Right lung (tissue), 5 donors: Measurements from ENCODE around the gene PAPPA2. TPM values are rescaled to one million over a fixed set of nuclear protein-coding genes. Genes with fewer than 3 reads are reported as not detected.
"Not testable (repeated sequence)": the region's sequence is repeated elsewhere in the genome, so short reads cannot be mapped to it uniquely, and the experiment has no call there.

ENCODE experiments used
- DNase-seq, 2 donors: peaks; one replicate each; pipeline ENCODE4 v3.0.0-alpha.2; 2013
- polyA plus RNA-seq, 5 donors: library from polyadenylated mRNA; unstranded; fragments of 120-200 nt; gene quantifications; one replicate each; pipeline versions ENCODE4 v1.2.1 to v1.2.3, GENCODE V29; 2013; ENCODE audit warnings: inconsistent platforms in 1 of 5, low replicate concordance in 1 of 5; ENCODE audit not compliant: insufficient read length in 5 of 5, insufficient read depth in 1 of 5

PAPPA2 gene
- polyA plus RNA-seq, 5 donors: 0.05 to 0.61 (median 0.20) TPM

DNA sequence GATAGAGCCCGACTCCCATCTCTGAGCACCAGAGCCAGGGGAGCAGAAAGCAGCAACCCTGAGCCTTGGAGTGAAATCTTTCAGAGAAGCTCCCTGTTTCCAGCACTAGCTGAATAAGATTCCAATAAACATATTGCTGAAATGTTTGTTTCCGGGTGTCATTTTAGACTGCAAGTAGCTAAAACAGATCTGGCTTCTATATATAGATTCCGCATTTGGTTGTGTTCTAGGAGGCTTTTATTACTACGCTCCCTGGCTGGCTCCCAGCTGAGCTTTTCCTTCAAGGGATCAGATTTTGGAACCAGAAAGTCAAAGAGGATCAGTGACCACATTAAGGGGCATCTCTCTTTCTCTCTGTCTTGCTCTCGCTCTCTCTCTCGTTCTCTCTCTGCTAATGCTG is 88.2 kb downstream of the PAPPA2 start:
- DNase-seq: peak in 1 of 2 donors; percentile 11

DNA sequence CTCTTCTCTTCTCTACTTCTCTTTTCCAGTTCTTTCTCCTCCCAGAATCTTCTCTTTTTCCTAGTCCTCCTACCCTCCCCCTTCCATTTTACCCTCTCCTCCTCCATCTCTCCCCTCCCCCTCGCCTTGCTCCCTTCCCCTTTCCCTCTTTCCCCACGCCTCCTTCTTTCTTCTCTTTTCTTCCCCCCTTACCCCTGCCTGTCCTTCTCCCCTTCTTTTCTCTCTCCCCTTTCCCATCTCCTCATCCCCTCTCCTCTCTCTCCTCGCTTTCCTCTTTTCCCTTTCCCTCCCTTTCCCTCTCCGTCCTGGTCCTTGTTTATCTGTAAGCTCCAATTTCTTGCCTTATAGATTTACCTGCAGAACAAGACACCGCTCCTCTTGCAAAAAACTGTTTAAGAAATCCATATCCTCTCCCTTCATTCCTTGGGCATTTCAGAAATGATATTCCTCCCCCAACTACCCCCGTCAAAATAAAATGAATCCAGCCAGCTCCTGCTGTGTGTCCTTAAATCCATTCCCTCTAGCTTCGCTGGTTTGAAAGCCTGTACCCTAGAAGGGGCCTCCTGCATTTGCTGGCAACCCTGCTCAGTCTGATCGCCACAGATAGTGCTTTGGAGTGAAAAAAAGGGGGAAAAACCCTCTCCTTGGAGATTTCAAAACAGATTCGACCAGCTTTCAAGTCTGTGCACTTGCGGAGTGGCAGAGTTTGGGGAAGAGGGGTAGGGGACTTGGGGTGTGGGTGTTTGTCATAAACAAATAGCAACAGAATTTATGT is 89.4 kb downstream of the PAPPA2 start:
- no peak for DNase-seq

GRCh38 chr1:176552999-176553398 is 90.0 kb downstream of the PAPPA2 start:
- DNase-seq: no peak

DNA sequence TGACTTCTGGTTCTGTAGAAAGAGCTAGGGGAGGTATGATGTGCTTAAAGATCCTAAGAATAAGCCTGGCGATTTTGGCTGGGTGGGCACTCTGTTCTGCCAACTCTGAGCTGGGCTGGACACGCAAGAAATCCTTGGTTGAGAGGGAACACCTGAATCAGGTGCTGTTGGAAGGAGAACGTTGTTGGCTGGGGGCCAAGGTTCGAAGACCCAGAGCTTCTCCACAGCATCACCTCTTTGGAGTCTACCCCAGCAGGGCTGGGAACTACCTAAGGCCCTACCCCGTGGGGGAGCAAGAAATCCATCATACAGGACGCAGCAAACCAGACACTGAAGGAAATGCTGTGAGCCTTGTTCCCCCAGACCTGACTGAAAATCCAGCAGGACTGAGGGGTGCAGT is 93.3 kb downstream of the PAPPA2 start:
- no peak for DNase-seq

- no peak for DNase-seq
These were observed 94.7 kb downstream of the PAPPA2 start for GRCh38 chr1:176557543-176558258.

- no peak for DNase-seq
These were observed 95.6 kb downstream of the PAPPA2 start for GRCh38 chr1:176558561-176558960.

DNA sequence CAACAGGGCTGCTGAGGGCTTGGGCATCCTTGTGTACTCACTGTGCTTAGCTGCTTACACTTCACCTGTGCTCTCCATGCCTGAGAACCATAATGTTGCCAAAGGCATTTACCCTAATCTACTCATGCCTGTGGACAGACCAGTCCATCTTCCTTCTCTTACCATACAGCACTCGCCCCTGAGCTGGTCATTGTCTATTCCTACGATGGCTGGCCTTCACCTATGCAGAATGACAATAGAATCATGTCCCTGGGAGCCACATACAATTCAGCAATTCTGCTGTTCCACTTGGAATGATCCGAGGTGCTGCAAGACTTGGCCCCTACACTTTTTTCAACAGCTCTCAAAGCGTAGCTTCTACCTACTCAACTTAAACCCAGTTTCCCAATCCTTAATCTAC is 96.5 kb downstream of the PAPPA2 start:
- no peak for DNase-seq

- peak; percentile 55 to 70 for DNase-seq
These were observed 96.9 kb downstream of the PAPPA2 start for GRCh38 chr1:176559878-176560277.

GRCh38 chr1:176560681-176561080 is 97.7 kb downstream of the PAPPA2 start:
- no peak for DNase-seq

DNA sequence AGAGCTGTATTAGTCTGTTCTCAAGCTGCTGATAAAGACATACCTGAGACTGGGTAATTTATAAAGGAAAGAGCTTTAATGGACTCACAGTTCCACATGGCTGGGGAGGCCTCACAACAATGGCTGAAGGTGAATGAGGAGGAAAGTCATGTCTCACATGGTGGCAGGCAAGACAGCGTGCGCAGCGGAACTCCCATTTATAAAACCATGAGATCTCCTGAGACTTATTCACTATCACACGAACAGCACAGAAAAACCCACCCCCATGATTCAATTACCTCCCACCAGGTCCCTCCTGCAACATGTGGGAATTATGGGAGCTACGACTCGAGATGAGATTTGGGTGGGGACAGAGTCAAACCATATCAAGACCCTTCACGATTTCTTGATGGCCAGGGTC is 98.8 kb downstream of the PAPPA2 start:
- DNase-seq: not testable (repeated sequence)

DNA sequence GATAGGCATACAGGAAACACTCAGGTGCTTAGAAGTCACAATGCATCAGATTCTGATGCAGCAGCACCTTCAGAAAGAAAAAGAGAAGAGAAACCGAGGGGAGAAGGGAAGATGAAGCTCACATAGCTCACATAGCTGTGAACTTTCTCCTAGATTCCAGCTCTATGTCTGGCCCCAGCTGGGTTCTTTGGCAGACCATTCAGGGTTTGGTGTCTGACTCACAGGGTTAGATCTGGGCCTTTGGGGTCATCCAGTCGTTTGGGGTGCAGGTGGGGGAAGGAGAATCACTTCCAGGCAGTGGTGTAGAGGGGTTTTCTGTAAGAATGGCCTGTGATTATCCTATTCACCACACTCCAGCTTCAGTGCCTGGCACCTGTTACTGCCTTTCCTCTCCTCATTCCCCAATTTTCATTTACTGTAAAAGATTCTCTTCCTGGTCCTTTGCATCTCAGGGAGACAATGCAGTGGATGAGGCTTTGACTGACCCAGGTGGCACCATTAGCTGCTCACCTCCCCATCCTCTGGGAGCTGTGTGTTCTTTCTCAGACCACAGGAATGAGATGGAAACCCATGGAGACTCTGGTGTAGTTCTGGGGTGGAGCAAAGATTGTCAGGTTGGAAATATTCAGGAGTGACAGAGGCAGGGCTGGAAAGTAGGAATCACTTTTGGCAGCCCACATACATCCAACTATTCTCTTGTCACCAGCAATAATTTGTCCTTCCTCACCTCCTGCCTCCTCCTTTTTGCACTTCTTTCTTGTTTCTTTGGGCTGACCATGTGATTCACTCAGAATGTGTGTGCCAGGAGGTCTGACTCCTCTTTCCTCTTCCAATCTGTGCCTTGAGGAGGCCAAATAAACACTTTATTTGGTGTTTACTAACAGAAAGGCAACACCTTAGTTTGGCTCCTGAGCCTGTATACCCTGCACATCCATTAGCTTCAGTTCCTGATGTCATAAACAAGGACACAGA is 103.3 kb downstream of the PAPPA2 start:
- DNase-seq: no peak

DNA sequence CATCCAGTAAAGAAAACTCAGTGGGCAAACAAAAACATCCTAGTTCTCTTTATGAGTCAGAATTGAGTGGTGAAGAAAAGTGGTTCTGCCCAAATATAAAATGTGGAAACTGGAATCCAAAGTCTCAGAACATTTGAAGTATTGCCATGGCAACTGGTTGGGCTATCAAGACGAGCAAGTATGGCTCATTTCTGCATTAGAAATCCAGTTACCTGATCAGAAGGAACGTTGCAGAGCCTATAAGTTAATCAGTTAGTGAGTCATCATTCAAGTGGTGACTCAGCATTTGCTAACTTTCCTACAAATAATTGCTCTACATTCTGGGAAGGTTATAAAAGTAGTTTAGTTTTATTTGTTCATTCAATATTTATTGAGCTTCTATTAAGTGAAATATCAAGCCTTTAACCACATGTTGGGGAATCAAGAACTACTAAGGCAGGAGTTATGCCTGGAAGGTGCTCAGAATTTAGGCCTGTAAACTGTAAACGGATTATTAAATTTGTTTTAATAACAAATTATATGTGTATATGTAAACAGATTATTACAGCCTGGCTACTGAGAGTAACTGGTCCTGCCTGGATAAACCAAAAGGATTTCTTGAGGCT is 104.3 kb downstream of the PAPPA2 start:
- DNase-seq: no peak

GRCh38 chr1:176568185-176568584 is 105.2 kb downstream of the PAPPA2 start:
- no peak for DNase-seq

- DNase-seq: no peak
These were observed 111.8 kb downstream of the PAPPA2 start for GRCh38 chr1:176574756-176575155.

- no peak for DNase-seq
These were observed 113.0 kb downstream of the PAPPA2 start for GRCh38 chr1:176575991-176576390.

DNA sequence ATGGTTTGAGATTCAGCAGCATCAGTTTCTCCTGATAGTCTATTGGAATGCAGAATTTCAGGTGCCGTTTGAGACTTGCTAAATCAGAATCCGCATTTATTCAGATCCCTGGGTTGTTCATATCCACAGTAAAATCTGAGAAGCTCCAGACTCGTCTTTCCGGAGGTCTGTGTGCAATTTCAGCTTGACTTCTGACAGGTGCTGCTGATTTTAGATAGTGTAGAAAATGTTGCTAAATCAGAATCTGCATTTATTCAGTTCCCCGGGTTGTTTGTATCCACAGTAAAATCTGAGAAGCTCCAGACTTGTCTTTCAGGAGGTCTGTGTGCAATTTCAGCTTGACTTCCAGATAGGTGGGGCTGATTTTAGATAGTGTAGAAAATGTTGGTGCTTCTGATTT is 113.7 kb downstream of the PAPPA2 start:
- DNase-seq: no peak

- DNase-seq: no peak
These were observed 114.7 kb downstream of the PAPPA2 start for GRCh38 chr1:176577646-176578197.

- DNase-seq: no peak
These were observed 116.1 kb downstream of the PAPPA2 start for GRCh38 chr1:176579087-176579486.

DNA sequence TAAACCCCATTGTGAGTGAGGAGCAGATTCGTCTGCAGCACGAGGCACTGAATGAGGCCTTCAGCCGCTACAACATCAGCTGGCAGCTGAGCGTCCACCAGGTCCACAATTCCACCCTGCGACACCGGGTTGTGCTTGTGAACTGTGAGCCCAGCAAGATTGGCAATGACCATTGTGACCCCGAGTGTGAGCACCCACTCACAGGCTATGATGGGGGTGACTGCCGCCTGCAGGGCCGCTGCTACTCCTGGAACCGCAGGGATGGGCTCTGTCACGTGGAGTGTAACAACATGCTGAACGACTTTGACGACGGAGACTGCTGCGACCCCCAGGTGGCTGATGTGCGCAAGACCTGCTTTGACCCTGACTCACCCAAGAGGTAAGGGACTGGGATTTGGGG is 132.2 kb downstream of the PAPPA2 start:
- DNase-seq: no peak

DNA sequence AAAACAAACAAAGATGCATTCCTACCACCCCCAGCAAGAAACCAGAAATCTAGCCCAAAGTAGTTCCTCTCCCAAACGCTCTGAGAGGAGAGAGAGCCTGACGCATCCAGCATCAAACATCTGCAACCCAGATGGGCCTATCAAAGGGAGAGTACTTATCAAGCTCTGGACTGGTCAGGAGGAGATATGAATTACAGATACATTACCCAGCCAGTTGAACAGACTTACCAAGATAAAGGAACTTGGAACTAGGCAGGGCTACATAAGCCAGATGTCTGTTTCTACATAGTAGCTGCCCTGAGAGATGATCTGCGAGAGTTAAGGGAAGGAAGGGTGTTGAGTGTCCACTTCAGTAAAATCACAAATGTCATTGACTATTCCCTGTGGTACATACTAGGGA is 138.4 kb downstream of the PAPPA2 start:
- no peak for DNase-seq

DNA sequence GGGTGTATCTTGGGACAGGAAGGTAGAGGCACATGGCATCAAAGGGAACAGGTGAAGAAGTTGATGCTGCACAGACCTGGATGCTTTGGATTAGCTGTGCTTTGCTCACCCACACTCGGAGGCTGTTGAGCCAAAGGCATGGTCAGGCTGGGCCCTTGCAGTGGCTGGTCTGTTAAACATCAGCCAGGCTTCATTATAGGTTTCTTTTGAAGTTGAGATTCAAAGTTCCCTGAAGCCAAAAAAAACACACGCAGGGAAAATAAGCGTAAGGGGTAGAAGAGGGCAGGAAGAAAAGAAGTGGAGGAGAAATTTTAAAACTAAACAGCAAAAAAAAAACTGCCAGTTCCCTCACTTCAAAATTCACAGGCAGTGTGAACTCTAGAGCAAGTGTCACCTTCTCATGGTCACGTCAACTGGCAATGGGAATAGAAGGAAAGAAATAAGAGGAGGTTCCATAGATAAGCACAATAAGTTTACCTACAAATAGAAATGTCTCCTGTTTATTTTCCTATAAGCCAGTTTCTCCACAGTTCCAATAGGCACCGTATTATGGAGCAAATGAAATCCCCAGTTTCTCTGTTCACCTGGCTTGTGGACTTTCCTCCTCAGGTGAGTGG is 139.5 kb downstream of the PAPPA2 start:
- DNase-seq: no peak
